T-helper 9 cell (primary cell): ENCODE data around the gene KYAT1.

ENCODE experiments used
- DNase-seq: peaks from one replicate; pipeline ENCODE4 v3.0.0-alpha.2; 2020
- total RNA-seq, 2 donors: gene quantifications; one replicate each; lab custom pipeline; 2026; lab: John Stamatoyannopoulos, UW

The KYAT1 gene
- 0.48 to 0.49 reads per million in 2 donors for total RNA-seq

GRCh38 chr9:128881884-128882676 is at the start of gene KYAT1, which contains the start of gene LRRC8A:
Gene KYAT1, minus strand, starts transcription at chr9:128881950. Its CDS starts 36,545 bp downstream, at chr9:128845405.
Gene LRRC8A, plus strand, starts transcription at chr9:128882133. Its CDS starts 25,032 bp downstream, at chr9:128907165.
- peak; percentile 98 for DNase-seq

- DNase-seq: no peak
These were observed 47.8 kb upstream of the KYAT1 start for GRCh38 chr9:128929560-128929959.

- no peak for DNase-seq
These were observed 46.9 kb upstream of the KYAT1 start for GRCh38 chr9:128928624-128929023.

- DNase-seq: peak; percentile 35
These were observed 46.1 kb upstream of the KYAT1 start for GRCh38 chr9:128927731-128928411.

- no peak for DNase-seq
These were observed 41.7 kb upstream of the KYAT1 start for GRCh38 chr9:128923493-128923883.

GRCh38 chr9:128921881-128922763 is 40.4 kb upstream of the KYAT1 start:
- no peak for DNase-seq

GRCh38 chr9:128920381-128921058 is 38.8 kb upstream of the KYAT1 start, which contains the start of gene PHYHD1:
Gene PHYHD1, plus strand, starts transcription at chr9:128920982. Its CDS starts 1,342 bp downstream, at chr9:128922324.
- no peak for DNase-seq

- no peak for DNase-seq
These were observed 37.8 kb upstream of the KYAT1 start for GRCh38 chr9:128919402-128920089.

GRCh38 chr9:128918921-128919320 is 37.2 kb upstream of the KYAT1 start:
- no peak for DNase-seq

GRCh38 chr9:128917151-128917849 is 35.5 kb upstream of the KYAT1 start:
- no peak for DNase-seq

GRCh38 chr9:128916745-128917144 is 35.0 kb upstream of the KYAT1 start:
- DNase-seq: no peak

- DNase-seq: no peak
These were observed 34.5 kb upstream of the KYAT1 start for GRCh38 chr9:128916204-128916603.

- no peak for DNase-seq
These were observed 32.4 kb upstream of the KYAT1 start for GRCh38 chr9:128913995-128914772.

GRCh38 chr9:128913048-128913900 is 31.5 kb upstream of the KYAT1 start:
- DNase-seq: no peak

- no peak for DNase-seq
These were observed 30.6 kb upstream of the KYAT1 start for GRCh38 chr9:128912270-128912853.

- DNase-seq: no peak
These were observed 29.8 kb upstream of the KYAT1 start for GRCh38 chr9:128911529-128912035.

GRCh38 chr9:128910906-128911305 is 29.2 kb upstream of the KYAT1 start:
- no peak for DNase-seq

GRCh38 chr9:128909859-128910258 is 28.1 kb upstream of the KYAT1 start:
- no peak for DNase-seq
